Measurements from ENCODE around the gene HJV. TPM values are rescaled to one million over a fixed set of nuclear protein-coding genes. Genes with fewer than 3 reads are reported as not detected.
"Not testable (repeated sequence)": the region's sequence is repeated elsewhere in the genome, so short reads cannot be mapped to it uniquely, and the experiment has no call there.

Gene HJV
- total and polyA plus RNA-seq, 2 of the 4 experiments (the other 2 are of a cell fraction), result not detected

DNA sequence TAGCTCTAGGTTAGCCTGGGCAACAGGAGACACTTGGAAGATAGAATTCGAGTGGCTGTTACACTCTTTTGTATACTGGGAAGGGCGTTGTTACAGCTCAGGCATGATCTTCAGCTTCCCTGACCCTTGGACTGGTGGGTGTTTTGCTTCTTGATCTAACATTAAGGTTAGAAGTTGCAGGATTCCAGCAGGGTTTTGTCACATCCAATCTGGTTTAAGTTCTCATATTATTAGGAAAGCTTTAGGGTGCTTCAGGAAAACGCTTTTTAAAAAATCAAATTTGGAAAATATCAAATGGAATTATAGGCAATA is 29.1 kb upstream of the HJV start:
- H2BK5ac ChIP-seq (ENCODE audit: low read depth, low read length, poor library complexity, severe bottlenecking); H2AFZ ChIP-seq (replicated peaks; ENCODE audit: low read length, poor library complexity); H2BK15ac ChIP-seq (ENCODE audit: low read depth, low read length); H3K9me3 ChIP-seq (ENCODE audit: control insufficient read depth, insufficient read depth, low read length); H4K8ac ChIP-seq (ENCODE audit: low read depth in 2 of 2, low read length in 2 of 2); H3K4me1 ChIP-seq (ENCODE audit: control insufficient read depth, insufficient read depth, low read length); BruUV-seq (replicated peaks); H2BK20ac ChIP-seq (ENCODE audit: low read depth, low read length); H3K27me3 ChIP-seq (ENCODE audit: control insufficient read depth, insufficient read depth, low read length); CTCF ChIA-PET; H3K36me3 ChIP-seq (ENCODE audit: control insufficient read depth, insufficient read depth, low read length); in situ Hi-C loops (cut with MboI; ENCODE audit: low sequenced_read_pairs); H3K18ac ChIP-seq (ENCODE audit: low read depth, low read length); H3K4ac ChIP-seq (ENCODE audit: low read depth, low read length); H2AK5ac ChIP-seq (ENCODE audit: low read depth, low read length); H2AK9ac ChIP-seq (replicated peaks; ENCODE audit: low read depth, low read length, poor library complexity); H3K4me3 ChIP-seq (ENCODE audit: insufficient read depth, low read depth, low read length); H3K9me1 ChIP-seq (ENCODE audit: insufficient read depth, low read length); intact Hi-C loops (cut with micrococcal nuclease); H3K14ac ChIP-seq (replicated peaks; ENCODE audit: low read depth, low read length); H4K5ac ChIP-seq (ENCODE audit: low read depth, low read length); H3K23ac ChIP-seq (ENCODE audit: low read depth, low read length); H2BK120ac ChIP-seq (ENCODE audit: low read depth, low read length); H4K20me1 ChIP-seq (ENCODE audit: insufficient read depth, low read length); H3K56ac ChIP-seq (ENCODE audit: extremely low read depth, insufficient read depth, low read length); DNase-seq; H3K27ac ChIP-seq (ENCODE audit: insufficient read depth, low read length); dilution Hi-C loops (cut with HindIII; ENCODE audit: low sequenced_read_pairs, unreplicated experiment); ATAC-seq (ENCODE audit: low read depth); H4K91ac ChIP-seq (ENCODE audit: insufficient read depth, low read depth, low read length); H3K4me2 ChIP-seq (ENCODE audit: low read depth, low read length); H3K9ac ChIP-seq (ENCODE audit: low read depth, low read length); H3K79me1 ChIP-seq (ENCODE audit: low read depth in 1 of 2, low read length in 2 of 2): not testable (repeated sequence)
- no CpG with 5 or more reads among the region's 3 CpGs for WGBS, 2 experiments (ENCODE audit: extremely low coverage in 2 of 2, insufficient read length in 1 of 2)
- POLR2A ChIA-PET (ENCODE audit: unreplicated experiment), result interaction anchor here (1.7 kb wide), 1 partner anchor 12 kb away, joined by 10 read pairs; no protein-coding TSS in a partner anchor

GRCh38 chr1:146049866-146050651 is 28.5 kb upstream of the HJV start:
- H3K27me3 ChIP-seq (ENCODE audit: control insufficient read depth, insufficient read depth, low read length); H4K8ac ChIP-seq (ENCODE audit: low read depth in 2 of 2, low read length in 2 of 2); H3K18ac ChIP-seq (ENCODE audit: low read depth, low read length); POLR2A ChIA-PET (ENCODE audit: unreplicated experiment); H2AK9ac ChIP-seq (replicated peaks; ENCODE audit: low read depth, low read length, poor library complexity); H4K5ac ChIP-seq (ENCODE audit: low read depth, low read length); H4K91ac ChIP-seq (ENCODE audit: insufficient read depth, low read depth, low read length); H3K27ac ChIP-seq (ENCODE audit: insufficient read depth, low read length); H3K79me1 ChIP-seq (ENCODE audit: low read depth in 1 of 2, low read length in 2 of 2); H3K23ac ChIP-seq (ENCODE audit: low read depth, low read length); H2AK5ac ChIP-seq (ENCODE audit: low read depth, low read length); dilution Hi-C loops (cut with HindIII; ENCODE audit: low sequenced_read_pairs, unreplicated experiment); in situ Hi-C loops (cut with MboI; ENCODE audit: low sequenced_read_pairs); CTCF ChIA-PET; H2BK15ac ChIP-seq (ENCODE audit: low read depth, low read length); H3K14ac ChIP-seq (replicated peaks; ENCODE audit: low read depth, low read length); H3K9me1 ChIP-seq (ENCODE audit: insufficient read depth, low read length); H3K9me3 ChIP-seq (ENCODE audit: control insufficient read depth, insufficient read depth, low read length); H3K4me2 ChIP-seq (ENCODE audit: low read depth, low read length); DNase-seq; BruUV-seq (replicated peaks); H3K4ac ChIP-seq (ENCODE audit: low read depth, low read length); ATAC-seq (ENCODE audit: low read depth); H2BK20ac ChIP-seq (ENCODE audit: low read depth, low read length); H3K4me3 ChIP-seq (ENCODE audit: insufficient read depth, low read depth, low read length); H4K20me1 ChIP-seq (ENCODE audit: insufficient read depth, low read length); H2BK120ac ChIP-seq (ENCODE audit: low read depth, low read length); H3K36me3 ChIP-seq (ENCODE audit: control insufficient read depth, insufficient read depth, low read length); H3K4me1 ChIP-seq (ENCODE audit: control insufficient read depth, insufficient read depth, low read length); intact Hi-C loops (cut with micrococcal nuclease); H2AFZ ChIP-seq (replicated peaks; ENCODE audit: low read length, poor library complexity); H2BK5ac ChIP-seq (ENCODE audit: low read depth, low read length, poor library complexity, severe bottlenecking); H3K9ac ChIP-seq (ENCODE audit: low read depth, low read length); H3K56ac ChIP-seq (ENCODE audit: extremely low read depth, insufficient read depth, low read length): not testable (repeated sequence)
- WGBS, 2 experiments (ENCODE audit: extremely low coverage in 2 of 2, insufficient read length in 1 of 2), result 88% methylated on average over 4 of the region's 12 CpGs; no CpG with 5 or more reads in 1 of the 2 experiments

All from IMR-90 (cell line).